Measurements from ENCODE around the gene DOCK6.

Gene DOCK6

DNA sequence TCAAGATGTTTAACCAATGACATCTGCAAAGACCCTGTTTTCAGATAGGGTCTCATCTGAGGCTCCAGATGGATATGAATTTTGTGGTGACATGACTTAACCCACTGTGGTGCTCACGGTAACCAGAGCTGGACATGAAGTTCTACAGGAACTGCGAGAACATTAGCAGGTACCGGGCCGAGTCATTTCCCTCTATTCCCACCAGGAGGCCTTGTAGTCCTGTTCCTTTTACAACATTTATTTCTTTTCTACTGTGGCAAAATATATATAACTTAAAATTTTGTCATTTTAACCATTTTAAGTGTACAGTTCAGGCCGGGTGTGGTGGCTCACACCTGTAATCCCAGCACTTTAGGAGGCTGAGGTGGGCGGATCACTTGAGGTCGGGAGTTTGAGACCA, 26.0 kb upstream of the DOCK6 start:
- H3K27ac Mint-ChIP-seq, result no peak overlapping the region
- peaks cover 33% of the 10 kb centered on the region for H3K27me3 Mint-ChIP-seq
- no peak overlapping the region for H3K4me3 Mint-ChIP-seq
- H3K36me3 Mint-ChIP-seq (ENCODE audit: low read depth), result no peaks in the 10 kb centered on the region
- H3K4me1 Mint-ChIP-seq (ENCODE audit: low read depth), result peaks cover 4% of the 10 kb centered on the region
- no peaks in the 10 kb centered on the region for H3K9me3 Mint-ChIP-seq

- Mint-ChIP-seq H3K4me3 (no peak overlapping the region), H3K36me3 (ENCODE audit: low read depth) (no peaks in the 10 kb centered on the region), H3K4me1 (ENCODE audit: low read depth) (peaks cover 4% of the 10 kb centered on the region), H3K9me3 (no peaks in the 10 kb centered on the region), H3K27me3 (peaks cover 43% of the 10 kb centered on the region), H3K27ac (no peak overlapping the region)
These were observed 24.1 kb upstream of the DOCK6 start for GRCh38 chr19:11286312-11286974.

- no peaks in the 10 kb centered on the region for H3K9me3 Mint-ChIP-seq
- H3K4me1 Mint-ChIP-seq (ENCODE audit: low read depth), result peaks cover 16% of the 10 kb centered on the region
- H3K36me3 Mint-ChIP-seq (ENCODE audit: low read depth), result no peaks in the 10 kb centered on the region
- H3K27me3 Mint-ChIP-seq, result peaks cover 44% of the 10 kb centered on the region
- no peak overlapping the region for H3K4me3 Mint-ChIP-seq
- H3K27ac Mint-ChIP-seq, result no peak overlapping the region
These were observed 22.2 kb upstream of the DOCK6 start for GRCh38 chr19:11284515-11284914.

DNA sequence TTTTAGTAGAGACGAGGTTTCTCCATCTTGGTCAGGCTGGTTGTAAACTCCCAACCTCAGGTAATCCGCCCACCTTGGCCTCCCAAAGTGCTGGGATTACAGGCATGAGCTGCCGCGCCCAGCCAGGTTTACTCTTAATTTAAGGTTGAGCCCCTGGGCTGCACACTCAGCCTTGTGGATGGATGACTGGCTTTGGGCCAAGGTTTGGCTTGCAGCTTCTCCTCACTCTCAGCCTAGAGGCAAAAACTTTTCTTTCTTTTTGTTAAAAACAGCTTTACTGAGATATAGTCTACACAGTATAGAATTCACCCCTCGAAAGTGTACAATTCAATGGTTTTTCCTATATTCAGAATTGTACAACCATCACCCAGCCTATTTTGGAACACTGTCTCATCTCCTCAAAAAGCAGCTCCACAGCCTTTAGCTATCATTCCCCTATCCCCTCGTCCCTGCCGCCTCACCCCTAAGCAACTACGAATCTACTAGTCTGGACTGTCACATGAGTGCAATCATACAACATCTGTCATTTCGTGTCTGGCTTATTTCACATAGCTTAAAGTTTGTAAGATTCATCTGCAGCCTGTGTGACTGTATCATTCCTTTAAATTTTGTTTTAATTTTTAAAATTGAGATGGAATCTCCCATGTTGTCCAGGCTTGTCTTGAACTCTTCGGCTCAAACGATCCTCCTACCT, 19.2 kb upstream of the DOCK6 start:
- Mint-ChIP-seq H3K4me1 (ENCODE audit: low read depth) (peaks cover 14% of the 10 kb centered on the region), H3K27ac (no peak overlapping the region), H3K27me3 (peaks cover 47% of the 10 kb centered on the region), H3K4me3 (no peak overlapping the region), H3K36me3 (ENCODE audit: low read depth) (no peaks in the 10 kb centered on the region), H3K9me3 (no peaks in the 10 kb centered on the region)

DNA sequence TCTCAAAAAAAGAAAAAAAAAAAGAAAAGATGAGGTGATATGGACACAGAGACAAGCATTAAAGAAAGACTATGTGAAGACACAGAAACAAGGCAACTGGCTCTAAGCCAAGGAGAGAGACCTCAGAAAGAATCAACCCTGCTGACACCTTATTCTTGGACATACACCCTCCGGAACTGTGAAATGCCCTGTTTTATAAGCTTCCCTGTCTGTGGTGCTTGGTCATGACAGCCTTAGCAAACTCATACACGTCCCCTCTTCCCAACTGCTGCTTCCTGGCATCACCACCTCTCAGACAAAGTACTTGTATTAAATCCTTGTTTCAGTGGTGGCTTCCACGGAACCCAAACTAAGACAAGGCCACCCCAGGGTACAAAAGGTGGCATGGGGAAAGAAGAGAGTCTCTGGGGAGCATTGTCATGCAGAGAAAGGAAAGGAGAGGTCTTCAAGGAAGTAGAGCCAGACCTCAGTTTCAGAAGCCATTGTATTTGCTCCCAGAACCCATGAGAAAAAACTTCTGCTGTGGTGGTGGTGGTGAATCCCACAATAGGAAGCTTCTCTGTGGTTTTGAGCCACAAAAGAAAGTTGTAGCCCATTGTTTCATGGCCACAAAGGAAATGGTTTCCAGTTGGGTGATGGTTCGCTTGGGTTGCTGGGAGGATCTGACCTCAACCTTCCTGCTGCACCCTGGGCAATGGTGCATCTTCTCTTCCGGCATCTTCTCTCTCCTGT, 17.3 kb upstream of the DOCK6 start:
- H3K4me1 Mint-ChIP-seq (ENCODE audit: low read depth), result peaks cover 14% of the 10 kb centered on the region
- no peaks in the 10 kb centered on the region for H3K9me3 Mint-ChIP-seq
- H3K4me3 Mint-ChIP-seq, result peak overlapping the region; percentile 39
- peaks cover 51% of the 10 kb centered on the region for H3K27me3 Mint-ChIP-seq
- peak overlapping the region; percentile 63 for H3K27ac Mint-ChIP-seq
- H3K36me3 Mint-ChIP-seq (ENCODE audit: low read depth), result no peaks in the 10 kb centered on the region

- Mint-ChIP-seq H3K4me1 (ENCODE audit: low read depth) (peaks cover 14% of the 10 kb centered on the region), H3K36me3 (ENCODE audit: low read depth) (no peaks in the 10 kb centered on the region), H3K27ac (no peak overlapping the region), H3K4me3 (no peak overlapping the region), H3K27me3 (peaks cover 53% of the 10 kb centered on the region), H3K9me3 (no peaks in the 10 kb centered on the region)
These were observed 16.3 kb upstream of the DOCK6 start for GRCh38 chr19:11278670-11279069.

GRCh38 chr19:11274533-11275086, 12.3 kb upstream of the DOCK6 start:
- Mint-ChIP-seq H3K36me3 (ENCODE audit: low read depth) (no peaks in the 10 kb centered on the region), H3K27ac (no peak overlapping the region), H3K27me3 (peaks cover 36% of the 10 kb centered on the region), H3K9me3 (no peaks in the 10 kb centered on the region), H3K4me1 (ENCODE audit: low read depth) (peaks cover 3% of the 10 kb centered on the region), H3K4me3 (no peak overlapping the region)

GRCh38 chr19:11273989-11274388, 11.7 kb upstream of the DOCK6 start:
- Mint-ChIP-seq H3K4me3 (no peak overlapping the region), H3K36me3 (ENCODE audit: low read depth) (no peaks in the 10 kb centered on the region), H3K4me1 (ENCODE audit: low read depth) (no peaks in the 10 kb centered on the region), H3K27ac (no peak overlapping the region), H3K27me3 (peaks cover 38% of the 10 kb centered on the region), H3K9me3 (no peaks in the 10 kb centered on the region)

- Mint-ChIP-seq H3K4me1 (ENCODE audit: low read depth) (no peaks in the 10 kb centered on the region), H3K27me3 (peaks cover 39% of the 10 kb centered on the region), H3K27ac (no peak overlapping the region), H3K36me3 (ENCODE audit: low read depth) (no peaks in the 10 kb centered on the region), H3K4me3 (no peak overlapping the region), H3K9me3 (no peaks in the 10 kb centered on the region)
These were observed 11.0 kb upstream of the DOCK6 start for GRCh38 chr19:11273296-11273695.

GRCh38 chr19:11269408-11269807, 7.1 kb upstream of the DOCK6 start:
- Mint-ChIP-seq H3K4me3 (no peak overlapping the region), H3K36me3 (ENCODE audit: low read depth) (no peaks in the 10 kb centered on the region), H3K4me1 (ENCODE audit: low read depth) (no peaks in the 10 kb centered on the region), H3K27ac (no peak overlapping the region), H3K27me3 (peaks cover 49% of the 10 kb centered on the region), H3K9me3 (no peaks in the 10 kb centered on the region)

DNA sequence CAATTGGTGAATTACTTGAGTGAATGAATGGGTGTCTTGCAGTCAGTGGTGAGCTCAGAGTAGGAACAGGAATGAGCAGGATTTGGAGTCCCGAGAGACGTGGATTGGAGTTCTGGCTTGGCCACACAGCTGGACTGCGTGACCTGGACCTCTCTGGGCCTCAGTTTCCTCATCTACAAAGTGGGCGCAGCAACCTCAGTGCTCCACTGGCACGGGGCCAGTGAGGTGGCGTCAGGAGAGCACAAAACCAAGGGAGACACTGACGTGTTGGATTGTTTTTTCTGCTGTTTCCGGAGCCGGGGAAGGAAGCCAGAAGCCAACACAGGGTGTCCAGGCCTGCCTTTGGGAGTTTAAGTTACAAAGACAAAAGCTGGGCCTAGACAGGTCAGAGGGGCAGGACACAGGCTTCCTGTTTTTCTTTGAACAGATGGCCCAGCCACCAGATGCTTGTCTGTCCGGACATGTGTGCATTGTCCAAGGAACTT, 6.5 kb upstream of the DOCK6 start:
- Mint-ChIP-seq H3K27ac (no peak overlapping the region), H3K27me3 (peaks cover 48% of the 10 kb centered on the region), H3K9me3 (no peaks in the 10 kb centered on the region), H3K4me3 (no peak overlapping the region), H3K4me1 (ENCODE audit: low read depth) (no peaks in the 10 kb centered on the region), H3K36me3 (ENCODE audit: low read depth) (no peaks in the 10 kb centered on the region)

DNA sequence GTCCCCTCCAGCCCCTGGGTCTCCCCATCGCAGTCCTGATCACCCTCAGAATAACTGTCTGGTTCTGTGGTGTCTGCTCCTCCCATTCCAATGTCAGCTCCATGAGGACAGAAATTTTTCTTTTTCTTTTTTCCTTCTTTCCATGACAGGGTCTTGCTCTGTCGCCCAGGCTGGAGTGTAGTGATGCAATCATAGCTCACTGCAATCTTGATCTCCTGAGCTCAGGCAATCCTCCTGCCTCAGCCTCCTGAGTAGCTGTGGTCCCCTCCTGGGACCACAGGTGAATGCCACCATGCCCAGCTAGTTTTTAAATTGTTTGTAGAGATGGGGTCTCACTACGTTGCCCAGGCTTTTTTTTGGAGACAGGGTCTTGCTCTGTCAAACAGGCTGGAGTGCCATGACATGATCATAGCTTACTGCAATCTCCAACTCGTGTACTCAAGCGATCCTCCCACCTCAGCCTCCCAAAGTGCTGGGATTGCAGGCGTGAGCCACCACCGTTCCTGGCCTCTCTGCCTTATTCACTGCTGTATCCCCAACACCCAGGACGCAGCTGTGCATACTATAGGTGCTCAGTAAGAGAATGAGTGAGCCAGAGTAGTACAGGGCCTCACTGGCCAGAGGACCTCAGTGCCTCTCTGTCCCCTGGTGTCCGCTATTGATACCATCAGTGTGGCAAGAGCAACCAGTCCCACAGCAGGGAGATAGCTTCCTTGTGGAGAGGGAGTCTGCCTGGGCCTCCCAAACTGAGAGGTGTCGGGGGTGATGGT, 5.2 kb upstream of the DOCK6 start:
- Mint-ChIP-seq H3K27ac (no peak overlapping the region), H3K36me3 (ENCODE audit: low read depth) (no peaks in the 10 kb centered on the region), H3K27me3 (peaks cover 54% of the 10 kb centered on the region), H3K4me1 (ENCODE audit: low read depth) (no peaks in the 10 kb centered on the region), H3K4me3 (no peak overlapping the region), H3K9me3 (no peaks in the 10 kb centered on the region)

DNA sequence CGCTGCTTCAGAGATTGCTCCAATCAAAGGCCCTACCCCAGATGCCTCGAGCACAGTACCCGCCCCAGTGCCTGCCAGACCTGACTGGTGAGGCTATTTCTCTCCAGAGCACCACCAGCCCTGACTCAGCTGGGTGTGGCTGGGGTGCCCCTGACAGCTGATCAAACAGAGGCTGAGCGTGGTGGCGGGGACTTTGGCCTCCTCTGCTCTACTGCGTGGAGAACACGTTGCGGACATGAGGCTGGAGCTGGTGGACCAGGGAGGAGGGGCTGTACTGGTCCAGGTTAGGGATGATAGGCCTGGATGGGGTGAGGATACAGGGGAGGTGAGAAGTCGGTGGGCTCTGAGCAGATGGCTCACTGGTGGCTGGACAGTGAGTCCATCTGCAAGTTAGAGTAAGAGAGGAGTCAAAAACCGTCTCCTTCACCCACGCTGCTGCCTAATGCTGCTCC, 3.5 kb upstream of the DOCK6 start:
- H3K9me3 Mint-ChIP-seq, result no peaks in the 10 kb centered on the region
- H3K27me3 Mint-ChIP-seq, result peaks cover 61% of the 10 kb centered on the region
- no peaks in the 10 kb centered on the region for H3K4me1 Mint-ChIP-seq (ENCODE audit: low read depth)

GRCh38 chr19:11265177-11265784, 3.0 kb upstream of the DOCK6 start:
- Mint-ChIP-seq H3K9me3 (no peaks in the 10 kb centered on the region), H3K36me3 (ENCODE audit: low read depth) (no peaks in the 10 kb centered on the region), H3K27ac (no peak overlapping the region), H3K4me3 (no peak overlapping the region), H3K4me1 (ENCODE audit: low read depth) (no peaks in the 10 kb centered on the region), H3K27me3 (peaks cover 63% of the 10 kb centered on the region)

More for the DNA sequence above, 3.5 kb upstream of the DOCK6 start:
- no peak overlapping the region for H3K27ac Mint-ChIP-seq
- H3K4me3 Mint-ChIP-seq, result no peak overlapping the region
- no peaks in the 10 kb centered on the region for H3K36me3 Mint-ChIP-seq (ENCODE audit: low read depth)
